C4-2B (cell line): ENCODE measurements around the gene MDK.

Experiments used
- H3K27ac ChIP-seq: fragments of 450-650 bp; 2 replicates; pipeline ENCODE4 v1.5.1; 2017
- CTCF ChIP-seq: fragments of 450-650 bp; conservative IDR thresholded peaks from 2 replicates; pipeline ENCODE4 v1.5.1; 2017; ENCODE audit warnings: mild to moderate bottlenecking
- ZFX ChIP-seq: fragments of 450-650 bp; IDR thresholded peaks from 2 replicates; pipeline ENCODE4 v1.6.1; 2017

The MDK gene

GRCh38 chr11:46408407-46408986 lies 27.0 kb downstream of the MDK start:
- H3K27ac ChIP-seq: no peak overlapping the region
- no peak for TF ChIP-seq ZFX
- TF ChIP-seq CTCF: no peak

GRCh38 chr11:46410021-46410420 lies 28.6 kb downstream of the MDK start:
- H3K27ac ChIP-seq: no peak overlapping the region
- no peak for TF ChIP-seq ZFX
- no peak for TF ChIP-seq CTCF

- TF ChIP-seq CTCF (no peak), ZFX (no peak)
These were observed 32.4 kb downstream of the MDK start for GRCh38 chr11:46413760-46414465.

GRCh38 chr11:46414466-46414796 lies 33.0 kb downstream of the MDK start:
- TF ChIP-seq CTCF (no peak), ZFX (no peak)
- H3K27ac ChIP-seq: no peak overlapping the region

More at GRCh38 chr11:46413760-46414465, 32.4 kb downstream of the MDK start:
- H3K27ac ChIP-seq: no peak overlapping the region

GRCh38 chr11:46414879-46415278 lies 33.4 kb downstream of the MDK start:
- H3K27ac ChIP-seq: no peak overlapping the region
- TF ChIP-seq CTCF (no peak), ZFX (no peak)

- no peak overlapping the region for H3K27ac ChIP-seq
- TF ChIP-seq ZFX (no peak), CTCF (no peak)
These were observed 36.2 kb downstream of the MDK start for GRCh38 chr11:46417711-46418110.

GRCh38 chr11:46418751-46419150 lies 37.3 kb downstream of the MDK start:
- H3K27ac ChIP-seq: no peak overlapping the region
- TF ChIP-seq CTCF (no peak), ZFX (no peak)
